GM21786 (cell line): Measurements from ENCODE around the gene TMEM248.
"Not testable (repeated sequence)": the region's sequence is repeated elsewhere in the genome, so short reads cannot be mapped to it uniquely, and the experiment has no call there.

Experiments
- ATAC-seq: cut with Tn5 transposase; IDR thresholded peaks from one replicate; pipeline ENCODE4 v1.9.1; 2021; ENCODE audit not compliant: unreplicated experiment

The TMEM248 gene

GRCh38 chr7:66995050-66995776, 74.2 kb downstream of the TMEM248 start, which contains the start of gene SBDS:
SBDS (minus strand) TSS chr7:66995586; CDS start chr7:66995417, 169 bp downstream.
- peak; percentile 59 for ATAC-seq

- ATAC-seq = peak; percentile 89
Observed at GRCh38 chr7:66996444-66997191, 75.6 kb downstream of the TMEM248 start, which contains the start of gene TYW1. TYW1 (plus strand) TSS chr7:66996833; CDS start chr7:66996979, 146 bp downstream.

DNA sequence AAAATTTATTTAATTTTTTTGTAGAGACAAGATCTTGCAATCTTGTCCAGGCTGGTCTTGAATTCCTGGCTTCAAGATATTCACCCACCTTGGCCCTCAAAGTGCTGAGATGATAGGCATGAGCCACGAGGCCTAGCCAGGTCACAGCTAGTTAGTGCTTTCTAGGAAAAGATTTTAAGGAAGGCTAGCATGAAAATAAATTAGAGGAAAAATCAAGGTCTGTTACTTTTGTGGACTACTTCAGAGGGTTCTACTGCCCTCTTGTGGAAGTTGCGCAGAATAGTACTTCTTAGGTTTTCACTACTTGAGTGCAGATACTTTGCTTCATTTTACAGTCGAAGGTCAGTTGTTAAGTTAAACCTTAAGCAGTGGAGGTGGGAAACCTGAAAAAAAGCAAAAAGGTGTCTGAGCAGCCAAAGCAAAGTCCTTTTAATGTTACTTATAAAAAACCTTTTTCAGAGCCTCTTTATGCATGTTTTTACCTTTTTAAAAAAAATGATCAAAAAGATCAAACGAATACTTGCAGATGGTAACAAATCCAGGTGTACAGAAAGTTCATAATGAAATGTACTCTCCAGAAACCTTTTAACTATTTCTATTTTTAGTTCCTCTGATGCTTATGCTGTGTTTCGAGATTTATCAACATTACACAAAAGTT, 79.7 kb downstream of the TMEM248 start:
- not testable (repeated sequence) for ATAC-seq

- ATAC-seq = not testable (repeated sequence)
Observed at GRCh38 chr7:67004145-67004544, 83.1 kb downstream of the TMEM248 start.

GRCh38 chr7:67006965-67007364, 85.9 kb downstream of the TMEM248 start:
- no peak for ATAC-seq
